ENCODE measurements around the gene HJV. TPM values are rescaled to one million over a fixed set of nuclear protein-coding genes. Genes with fewer than 3 reads are reported as not detected.

Gene HJV
- total and polyA plus RNA-seq, 2 donors (not counting 1 experiment from before 2014, with no cell fraction given) = not detected

DNA sequence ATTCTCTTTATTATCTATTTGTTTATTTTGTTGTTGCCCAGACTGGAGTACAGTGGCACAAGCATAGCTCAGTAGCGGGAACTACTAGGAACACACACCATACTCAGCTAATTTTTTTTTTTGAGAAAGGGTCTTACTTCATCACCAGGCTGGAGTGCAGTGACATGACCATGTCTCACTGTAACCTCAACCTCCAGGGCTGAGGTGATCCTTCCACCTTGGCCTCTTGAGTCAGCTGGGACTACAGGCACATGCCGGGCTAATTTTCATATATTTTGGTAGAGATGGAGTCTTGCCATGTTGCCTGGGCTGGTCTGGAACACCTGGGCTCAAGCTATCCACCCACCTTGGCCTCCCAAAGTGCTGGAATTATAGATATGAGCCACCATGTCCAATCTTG is 19.8 kb downstream of the HJV start:
- no peak overlapping the region for H2AFZ ChIP-seq (ENCODE audit: low read length)
- no peaks in the 10 kb centered on the region for H3K36me3 ChIP-seq (ENCODE audit: control insufficient read depth, insufficient read depth, low read length)
- H3K4me2 ChIP-seq (ENCODE audit: extremely low read depth, insufficient read depth, low read length) = no peak overlapping the region
- no peak overlapping the region for H3K27ac ChIP-seq (ENCODE audit: insufficient read depth, low read length)
- peaks cover 4% of the 10 kb centered on the region for H3K4me1 ChIP-seq (ENCODE audit: control insufficient read depth, extremely low read depth, insufficient read depth, low read length)
- H4K20me1 ChIP-seq (ENCODE audit: control insufficient read depth, extremely low read depth, insufficient read depth, low read length) = no peaks in the 10 kb centered on the region
- TF ChIP-seq EZH2 (IDR thresholded peaks at IDR 0.05; ENCODE audit: low read length, missing control alignments) = no peak
- TF ChIP-seq, protein P1, sequence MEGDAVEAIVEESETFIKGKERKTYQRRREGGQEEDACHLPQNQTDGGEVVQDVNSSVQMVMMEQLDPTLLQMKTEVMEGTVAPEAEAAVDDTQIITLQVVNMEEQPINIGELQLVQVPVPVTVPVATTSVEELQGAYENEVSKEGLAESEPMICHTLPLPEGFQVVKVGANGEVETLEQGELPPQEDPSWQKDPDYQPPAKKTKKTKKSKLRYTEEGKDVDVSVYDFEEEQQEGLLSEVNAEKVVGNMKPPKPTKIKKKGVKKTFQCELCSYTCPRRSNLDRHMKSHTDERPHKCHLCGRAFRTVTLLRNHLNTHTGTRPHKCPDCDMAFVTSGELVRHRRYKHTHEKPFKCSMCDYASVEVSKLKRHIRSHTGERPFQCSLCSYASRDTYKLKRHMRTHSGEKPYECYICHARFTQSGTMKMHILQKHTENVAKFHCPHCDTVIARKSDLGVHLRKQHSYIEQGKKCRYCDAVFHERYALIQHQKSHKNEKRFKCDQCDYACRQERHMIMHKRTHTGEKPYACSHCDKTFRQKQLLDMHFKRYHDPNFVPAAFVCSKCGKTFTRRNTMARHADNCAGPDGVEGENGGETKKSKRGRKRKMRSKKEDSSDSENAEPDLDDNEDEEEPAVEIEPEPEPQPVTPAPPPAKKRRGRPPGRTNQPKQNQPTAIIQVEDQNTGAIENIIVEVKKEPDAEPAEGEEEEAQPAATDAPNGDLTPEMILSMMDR (conservative IDR thresholded peaks at IDR 0.05 in 1 of 2, IDR thresholded peaks at IDR 0.05 in 1 of 2; ENCODE audit: low read depth in 1 of 2, low read length in 2 of 2) = no peak
- no peaks in the 10 kb centered on the region for H3K79me2 ChIP-seq (ENCODE audit: control insufficient read depth, insufficient read depth, low read length)
- no peak overlapping the region for H3K4me3 ChIP-seq (replicated peaks in 1 of 4; ENCODE audit: control extremely low read depth in 1 of 4, insufficient read depth in 1 of 4, low read depth in 3 of 4, low read length in 4 of 4)
- H3K9ac ChIP-seq (ENCODE audit: insufficient read depth, low read length) = no peak overlapping the region
- DNase-seq (ENCODE audit: low read depth in 2 of 2) = no peak
- no peaks in the 10 kb centered on the region for H3K27me3 ChIP-seq (ENCODE audit: control insufficient read depth, insufficient read depth, low read length)
- no peaks in the 10 kb centered on the region for H3K9me3 ChIP-seq (ENCODE audit: control insufficient read depth, insufficient read depth, low read depth, low read length)

DNA sequence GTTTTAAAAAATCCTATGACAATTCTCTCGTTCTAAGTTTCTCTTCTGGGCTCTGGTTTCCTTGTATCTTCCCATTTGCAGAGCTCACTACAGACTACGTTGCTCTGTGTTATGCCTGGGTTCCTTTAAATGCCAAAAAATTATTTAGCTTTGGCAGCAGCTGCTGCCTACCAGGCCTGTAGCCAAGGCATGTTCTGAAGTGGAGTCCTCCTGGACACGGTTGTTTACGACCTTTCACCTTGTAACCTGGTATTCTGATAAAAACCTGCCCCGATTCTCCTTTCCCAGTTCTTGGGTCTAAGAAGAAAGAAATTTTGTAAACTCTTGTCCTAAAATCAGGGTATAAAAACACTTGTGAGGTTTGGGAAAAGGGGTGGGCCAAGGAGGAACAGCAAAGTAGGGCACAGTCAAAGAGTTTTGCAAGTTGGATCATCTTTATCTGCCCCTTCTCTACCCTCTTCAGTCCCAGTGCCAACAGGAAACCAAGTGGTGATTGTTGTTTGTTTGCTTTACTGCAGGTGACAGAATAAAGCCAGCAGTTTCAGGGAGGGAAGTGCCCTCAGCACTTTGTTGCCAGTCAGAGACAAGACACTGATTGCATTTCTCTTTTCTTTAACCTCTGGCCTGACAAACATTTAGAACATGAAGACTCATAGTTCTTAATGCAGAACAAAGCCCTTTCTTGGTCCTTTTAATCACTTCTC is 22.1 kb downstream of the HJV start:
- H3K4me3 ChIP-seq (replicated peaks in 1 of 4; ENCODE audit: control extremely low read depth in 1 of 4, insufficient read depth in 1 of 4, low read depth in 3 of 4, low read length in 4 of 4) = peak overlapping the region in 1 of 4 experiments; percentile 3
- peaks cover 16% of the 10 kb centered on the region for H3K79me2 ChIP-seq (ENCODE audit: control insufficient read depth, insufficient read depth, low read length)
- no peak for TF ChIP-seq EZH2 (IDR thresholded peaks at IDR 0.05; ENCODE audit: low read length, missing control alignments)
- TF ChIP-seq, protein P1 (conservative IDR thresholded peaks at IDR 0.05 in 1 of 2, IDR thresholded peaks at IDR 0.05 in 1 of 2; ENCODE audit: low read depth in 1 of 2, low read length in 2 of 2) = no peak
- H3K9ac ChIP-seq (ENCODE audit: insufficient read depth, low read length) = no peak overlapping the region
- no peaks in the 10 kb centered on the region for H3K9me3 ChIP-seq (ENCODE audit: control insufficient read depth, insufficient read depth, low read depth, low read length)
- H3K4me2 ChIP-seq (ENCODE audit: extremely low read depth, insufficient read depth, low read length) = no peak overlapping the region
- H3K27ac ChIP-seq (ENCODE audit: insufficient read depth, low read length) = no peak overlapping the region
- no peak for DNase-seq (ENCODE audit: low read depth in 2 of 2)
- H3K4me1 ChIP-seq (ENCODE audit: control insufficient read depth, extremely low read depth, insufficient read depth, low read length) = peaks cover 5% of the 10 kb centered on the region
- no peaks in the 10 kb centered on the region for H3K27me3 ChIP-seq (ENCODE audit: control insufficient read depth, insufficient read depth, low read length)
- no peaks in the 10 kb centered on the region for H4K20me1 ChIP-seq (ENCODE audit: control insufficient read depth, extremely low read depth, insufficient read depth, low read length)
- H2AFZ ChIP-seq (ENCODE audit: low read length) = peak overlapping the region; percentile 8
- peaks cover 1% of the 10 kb centered on the region for H3K36me3 ChIP-seq (ENCODE audit: control insufficient read depth, insufficient read depth, low read length)

DNA sequence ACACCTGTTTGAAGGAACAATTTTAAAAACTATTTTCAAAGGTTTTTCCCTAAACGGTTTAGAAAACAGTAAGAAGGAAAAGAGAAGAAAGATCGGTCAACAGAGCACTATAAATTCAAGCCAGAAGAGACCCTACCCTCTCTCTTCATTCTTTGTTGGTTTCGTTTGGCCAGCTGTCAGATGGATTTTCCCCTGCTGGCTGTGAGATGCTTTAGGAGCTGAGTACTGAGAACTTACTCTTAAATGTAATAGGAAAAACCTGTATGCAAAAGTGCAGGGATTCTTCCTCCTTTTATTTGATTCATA is 23.9 kb downstream of the HJV start:
- no peaks in the 10 kb centered on the region for H3K27me3 ChIP-seq (ENCODE audit: control insufficient read depth, insufficient read depth, low read length)
- peaks cover 17% of the 10 kb centered on the region for H3K79me2 ChIP-seq (ENCODE audit: control insufficient read depth, insufficient read depth, low read length)
- H2AFZ ChIP-seq (ENCODE audit: low read length) = no peak overlapping the region
- no peak for DNase-seq (ENCODE audit: low read depth in 2 of 2)
- no peaks in the 10 kb centered on the region for H4K20me1 ChIP-seq (ENCODE audit: control insufficient read depth, extremely low read depth, insufficient read depth, low read length)
- H3K4me3 ChIP-seq (replicated peaks in 1 of 4; ENCODE audit: control extremely low read depth in 1 of 4, insufficient read depth in 1 of 4, low read depth in 3 of 4, low read length in 4 of 4) = peak overlapping the region in 2 of 4 experiments; percentile 1 to 66
- no peaks in the 10 kb centered on the region for H3K9me3 ChIP-seq (ENCODE audit: control insufficient read depth, insufficient read depth, low read depth, low read length)
- no peak overlapping the region for H3K9ac ChIP-seq (ENCODE audit: insufficient read depth, low read length)
- peaks cover 4% of the 10 kb centered on the region for H3K36me3 ChIP-seq (ENCODE audit: control insufficient read depth, insufficient read depth, low read length)
- peaks cover 10% of the 10 kb centered on the region for H3K4me1 ChIP-seq (ENCODE audit: control insufficient read depth, extremely low read depth, insufficient read depth, low read length)
- TF ChIP-seq EZH2 (IDR thresholded peaks at IDR 0.05; ENCODE audit: low read length, missing control alignments) = no peak
- TF ChIP-seq, protein P1 (conservative IDR thresholded peaks at IDR 0.05 in 1 of 2, IDR thresholded peaks at IDR 0.05 in 1 of 2; ENCODE audit: low read depth in 1 of 2, low read length in 2 of 2) = peak in 1 of 2 donors; percentile 15
- H3K27ac ChIP-seq (ENCODE audit: insufficient read depth, low read length) = no peak overlapping the region
- H3K4me2 ChIP-seq (ENCODE audit: extremely low read depth, insufficient read depth, low read length) = no peak overlapping the region
